ENCODE data around the gene TIMM13.
"Not testable (repeated sequence)": the region's sequence is repeated elsewhere in the genome, so short reads cannot be mapped to it uniquely, and the experiment has no call there.

Gene TIMM13

GRCh38 chr19:2427429-2428320, at the start of gene TIMM13:
Gene TIMM13, minus strand, starts transcription at chr19:2427586. Its CDS starts 53 bp downstream, at chr19:2427533.
- DNase-seq: peak; percentile 99

GRCh38 chr19:2476451-2477140, 49.2 kb upstream of the TIMM13 start:
- DNase-seq: no peak

GRCh38 chr19:2475702-2476450, 48.5 kb upstream of the TIMM13 start, which contains the start of gene GADD45B:
Gene GADD45B, plus strand, starts transcription at chr19:2476127. Its CDS starts 232 bp downstream, at chr19:2476359.
- DNase-seq: peak; percentile 99

- no peak for DNase-seq
Measured at GRCh38 chr19:2475018-2475701, 47.8 kb upstream of the TIMM13 start.

GRCh38 chr19:2474232-2475017, 47.0 kb upstream of the TIMM13 start:
- DNase-seq: peak; percentile 96

- DNase-seq: not testable (repeated sequence)
Measured at GRCh38 chr19:2469915-2470200, 42.5 kb upstream of the TIMM13 start.

- DNase-seq: peak; percentile 78
Measured at GRCh38 chr19:2469102-2469914, 41.9 kb upstream of the TIMM13 start.

- DNase-seq: no peak
Measured at GRCh38 chr19:2468596-2468995, 41.2 kb upstream of the TIMM13 start.

- no peak for DNase-seq
Measured at GRCh38 chr19:2464389-2464788, 37.0 kb upstream of the TIMM13 start.

GRCh38 chr19:2463694-2464093, 36.3 kb upstream of the TIMM13 start:
- not testable (repeated sequence) for DNase-seq

GRCh38 chr19:2462635-2463421, 35.4 kb upstream of the TIMM13 start:
- peak; percentile 97 for DNase-seq

- DNase-seq: peak; percentile 71
Measured at GRCh38 chr19:2461751-2462634, 34.6 kb upstream of the TIMM13 start.

- DNase-seq: no peak
Measured at GRCh38 chr19:2460245-2460644, 32.9 kb upstream of the TIMM13 start.

- DNase-seq: not testable (repeated sequence)
Measured at GRCh38 chr19:2458776-2459175, 31.4 kb upstream of the TIMM13 start.

GRCh38 chr19:2458054-2458453, 30.7 kb upstream of the TIMM13 start:
- no peak for DNase-seq

- DNase-seq: no peak
Measured at GRCh38 chr19:2457394-2458037, 30.1 kb upstream of the TIMM13 start.

GRCh38 chr19:2455851-2456570, 28.6 kb upstream of the TIMM13 start:
- DNase-seq: no peak
